ENCODE measurements around the gene ADH6. TPM values are rescaled to one million over a fixed set of nuclear protein-coding genes. Genes with fewer than 3 reads are reported as not detected.

ADH6 gene
- total and polyA plus RNA-seq, 2 of the 13 experiments (the other 11 are each of a cell fraction or from before 2014, with no cell fraction given), result 39.8 to 73.9 TPM

GRCh38 chr4:99219072-99219471 lies at the start of gene ADH6 (continued):
- TF ChIP-seq GMEB2 (CRISPR knock-in tag; IDR thresholded peaks at IDR 0.05; ENCODE audit: low read depth), result no peak
- no peak for TF ChIP-seq GLI4 (CRISPR knock-in tag; IDR thresholded peaks at IDR 0.05; ENCODE audit: borderline replicate concordance)
- no peak for TF ChIP-seq NKX3-1 (CRISPR knock-in tag; IDR thresholded peaks at IDR 0.05)
- no peak for TF ChIP-seq SMARCC2 (IDR thresholded peaks at IDR 0.05)
- 0 out of 2 replicates have a peak, but pooled peaks have one; percentile 13 for TF ChIP-seq ZBTB25 (CRISPR knock-in tag; IDR thresholded peaks at IDR 0.05)
- no peak for TF ChIP-seq HMGXB3 (CRISPR knock-in tag; IDR thresholded peaks at IDR 0.05; ENCODE audit: borderline replicate concordance)
- no peak for TF ChIP-seq ZNF446 (CRISPR knock-in tag; IDR thresholded peaks at IDR 0.05)
- no peak for TF ChIP-seq DMTF1 (CRISPR knock-in tag; IDR thresholded peaks at IDR 0.05)
- no peak for TF ChIP-seq MLXIP (CRISPR knock-in tag; IDR thresholded peaks at IDR 0.05; ENCODE audit: borderline replicate concordance)
- peak; percentile 48 for TF ChIP-seq ASH2L (IDR thresholded peaks at IDR 0.05; ENCODE audit: insufficient read length, low read depth, low read length)
- TF ChIP-seq LCORL (IDR thresholded peaks at IDR 0.05), result no peak
- TF ChIP-seq LCORL (CRISPR knock-in tag; IDR thresholded peaks at IDR 0.05), result no peak
- TF ChIP-seq NR2C2 (CRISPR knock-in tag; IDR thresholded peaks at IDR 0.05; ENCODE audit: borderline replicate concordance), result no peak
- no peak for TF ChIP-seq NRL (CRISPR knock-in tag; IDR thresholded peaks at IDR 0.05; ENCODE audit: borderline replicate concordance)
- no peak for TF ChIP-seq ZNF343 (CRISPR knock-in tag; IDR thresholded peaks at IDR 0.05)
- no peak for TF ChIP-seq ZNF564 (CRISPR knock-in tag; IDR thresholded peaks at IDR 0.05)
- no peak for TF ChIP-seq ZNF30 (CRISPR knock-in tag; IDR thresholded peaks at IDR 0.05)

All from HepG2 (cell line).